ENCODE results near the gene ALPK3.

The ALPK3 gene

GRCh38 chr15:84847382-84847781 lies 30.2 kb downstream of the ALPK3 start:
- DNase-seq: no peak

DNA sequence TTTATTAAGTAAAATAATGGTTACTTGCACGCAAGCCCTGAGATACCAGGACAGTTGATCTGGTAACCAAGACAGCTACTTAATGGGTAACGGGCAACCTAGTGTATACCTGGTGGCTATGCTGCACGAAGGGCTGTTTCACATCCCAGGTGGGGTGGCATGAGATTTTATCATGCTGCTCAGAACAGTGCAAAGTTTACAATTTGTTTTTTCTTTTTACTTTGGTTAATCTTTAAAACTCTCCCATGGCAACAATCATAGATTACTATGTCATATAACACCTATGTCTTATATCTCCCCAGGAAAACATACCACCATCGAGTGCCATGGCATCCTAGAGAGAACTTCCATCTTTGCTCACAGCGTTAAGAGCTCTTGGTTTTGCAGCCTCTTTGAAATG lies 35.1 kb downstream of the ALPK3 start:
- no peak for DNase-seq

DNA sequence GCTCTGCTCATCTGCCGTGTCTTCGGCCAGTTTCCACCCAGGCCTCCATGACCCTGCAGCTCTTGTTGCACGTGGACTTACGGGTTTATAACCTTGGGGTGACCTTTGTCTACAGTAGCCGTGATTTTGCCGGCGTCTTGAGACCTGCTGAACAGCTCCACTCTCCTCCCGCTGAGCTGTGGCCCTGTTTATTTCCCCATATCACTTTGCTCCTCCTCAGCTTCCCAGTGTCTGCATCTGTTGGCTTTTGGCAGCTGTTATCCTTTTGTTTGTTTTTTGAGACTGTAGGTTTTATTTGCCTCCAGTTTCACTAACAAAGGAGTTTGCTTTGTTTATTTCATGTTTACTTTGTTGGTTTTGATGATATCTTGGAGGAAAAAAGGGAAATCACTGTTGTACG lies 38.0 kb downstream of the ALPK3 start:
- no peak for DNase-seq

DNA sequence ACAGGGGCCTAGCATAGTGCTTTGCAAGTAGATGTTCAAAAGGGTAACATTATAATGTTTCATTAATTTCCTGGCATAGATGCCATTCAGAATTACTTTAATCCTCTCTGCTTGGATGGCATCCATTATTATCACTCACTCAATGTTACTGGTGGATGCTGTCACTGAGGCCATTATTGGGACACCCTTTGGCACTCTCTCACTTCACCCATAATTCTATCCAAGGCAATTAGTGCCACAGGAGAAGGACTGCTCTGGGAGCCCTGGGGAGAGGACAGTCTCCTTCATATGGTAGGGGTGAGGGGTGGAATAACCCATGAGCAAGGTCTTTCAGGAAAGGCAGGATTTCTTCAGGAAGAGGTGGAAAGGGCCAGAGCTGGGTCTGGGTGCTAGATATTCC lies 38.6 kb downstream of the ALPK3 start:
- no peak for DNase-seq

DNA sequence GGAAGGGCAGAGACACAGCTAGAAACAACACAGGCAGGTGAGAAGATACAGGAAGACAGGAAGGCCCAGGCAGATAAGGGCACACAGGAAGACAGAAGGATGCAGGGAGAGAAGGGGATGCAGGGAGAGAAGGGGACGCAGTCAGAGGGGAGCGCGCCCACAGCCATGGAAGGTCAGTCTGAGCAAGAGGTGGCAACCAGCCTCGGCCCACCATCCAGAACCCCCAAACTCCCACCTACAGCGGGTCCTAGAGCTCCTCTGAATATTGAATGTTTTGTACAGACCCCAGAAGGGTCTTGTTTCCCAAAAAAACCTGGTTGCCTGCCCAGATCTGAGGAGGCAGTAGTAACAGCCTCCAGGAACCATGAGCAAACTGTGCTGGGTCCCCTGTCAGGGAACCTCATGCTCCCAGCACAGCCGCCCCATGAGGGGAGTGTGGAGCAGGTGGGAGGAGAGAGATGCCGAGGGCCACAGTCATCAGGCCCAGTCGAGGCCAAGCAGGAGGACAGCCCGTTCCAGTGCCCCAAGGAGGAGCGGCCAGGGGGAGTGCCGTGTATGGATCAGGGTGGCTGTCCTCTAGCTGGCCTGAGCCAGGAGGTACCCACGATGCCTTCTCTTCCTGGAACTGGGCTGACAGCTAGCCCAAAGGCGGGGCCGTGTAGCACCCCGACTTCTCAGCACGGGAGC lies 39.7 kb downstream of the ALPK3 start:
- DNase-seq: no peak

- DNase-seq: no peak
These were observed 40.4 kb downstream of the ALPK3 start for GRCh38 chr15:84857418-84858004.

GRCh38 chr15:84858231-84858630 lies 41.1 kb downstream of the ALPK3 start:
- DNase-seq: no peak

- DNase-seq: no peak
These were observed 42.0 kb downstream of the ALPK3 start for GRCh38 chr15:84859144-84859543.

GRCh38 chr15:84859651-84860050 lies 42.5 kb downstream of the ALPK3 start:
- DNase-seq: no peak

GRCh38 chr15:84861781-84862180 lies 44.6 kb downstream of the ALPK3 start:
- DNase-seq: no peak

- DNase-seq: no peak
These were observed 45.2 kb downstream of the ALPK3 start for GRCh38 chr15:84862214-84862975.

- no peak for DNase-seq
These were observed 46.6 kb downstream of the ALPK3 start for GRCh38 chr15:84863565-84864443.

- no peak for DNase-seq
These were observed 47.3 kb downstream of the ALPK3 start for GRCh38 chr15:84864444-84864795.

DNA sequence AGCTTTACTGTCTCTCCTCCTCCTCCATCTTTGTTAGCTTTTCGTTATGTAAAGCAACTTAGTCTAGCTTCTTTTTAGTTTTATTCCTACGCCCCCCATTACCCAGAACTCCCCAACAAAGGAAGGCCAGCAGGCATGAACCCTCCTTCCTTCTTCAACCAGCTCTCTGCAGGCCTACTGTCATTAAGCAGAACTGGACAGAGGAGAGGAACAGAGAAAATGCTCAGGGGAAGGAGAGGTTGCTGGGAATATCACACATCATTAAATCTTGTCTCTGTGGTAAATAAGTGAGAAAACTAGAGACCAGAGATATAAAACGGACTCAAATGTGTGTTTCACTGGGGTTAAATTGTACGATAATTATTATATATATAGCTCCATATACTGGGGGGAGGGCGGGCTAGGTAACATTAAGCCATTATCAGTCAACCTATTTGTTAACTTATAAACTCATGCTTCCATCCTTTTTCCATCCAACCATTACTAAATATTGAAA lies 48.0 kb downstream of the ALPK3 start:
- no peak for DNase-seq

DNA sequence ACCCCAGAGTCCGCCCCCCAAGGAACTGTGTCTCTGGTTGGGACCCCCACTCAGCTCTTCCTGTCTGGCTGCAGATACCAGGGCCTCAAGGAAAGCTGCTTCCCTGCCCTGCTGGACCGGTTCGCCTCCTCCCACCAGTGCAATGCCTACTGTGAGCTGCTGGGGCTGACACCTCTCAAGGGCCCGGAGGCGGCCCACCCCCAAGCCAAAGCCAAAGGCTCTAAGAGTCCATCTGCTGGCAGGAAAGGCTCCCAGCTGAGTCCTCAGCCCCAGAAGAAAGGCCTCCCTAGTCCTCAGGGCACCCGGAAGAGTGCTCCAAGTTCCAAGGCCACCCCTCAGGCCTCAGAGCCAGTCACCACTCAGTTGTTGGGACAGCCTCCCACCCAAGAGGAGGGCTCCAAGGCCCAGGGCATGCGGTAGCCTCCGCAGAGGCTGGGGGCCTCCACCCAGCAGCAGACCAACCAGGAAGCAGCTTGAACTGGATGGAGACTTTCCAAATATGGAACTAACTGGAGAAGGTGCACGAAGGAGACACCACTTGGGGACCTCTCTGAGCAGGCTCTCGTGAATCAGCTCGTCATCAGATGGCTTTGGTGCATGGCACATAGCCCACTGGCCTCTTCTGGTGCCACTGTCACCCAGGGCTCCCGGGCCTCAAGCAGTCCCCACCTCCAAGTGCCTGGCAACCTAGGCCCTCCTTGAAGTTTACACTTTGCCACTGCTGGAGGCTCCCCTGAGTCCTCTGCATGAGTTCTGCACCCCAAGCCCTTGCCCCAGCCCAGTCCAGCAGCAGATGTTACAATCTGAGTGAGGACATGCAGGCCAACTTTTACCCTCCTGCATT lies 51.1 kb downstream of the ALPK3 start:
- no peak for DNase-seq

GRCh38 chr15:84869510-84869909 lies 52.4 kb downstream of the ALPK3 start:
- no peak for DNase-seq

- DNase-seq: no peak
These were observed 54.4 kb downstream of the ALPK3 start for GRCh38 chr15:84871428-84871985.

- DNase-seq: no peak
These were observed 55.1 kb downstream of the ALPK3 start for GRCh38 chr15:84872009-84872910.

DNA sequence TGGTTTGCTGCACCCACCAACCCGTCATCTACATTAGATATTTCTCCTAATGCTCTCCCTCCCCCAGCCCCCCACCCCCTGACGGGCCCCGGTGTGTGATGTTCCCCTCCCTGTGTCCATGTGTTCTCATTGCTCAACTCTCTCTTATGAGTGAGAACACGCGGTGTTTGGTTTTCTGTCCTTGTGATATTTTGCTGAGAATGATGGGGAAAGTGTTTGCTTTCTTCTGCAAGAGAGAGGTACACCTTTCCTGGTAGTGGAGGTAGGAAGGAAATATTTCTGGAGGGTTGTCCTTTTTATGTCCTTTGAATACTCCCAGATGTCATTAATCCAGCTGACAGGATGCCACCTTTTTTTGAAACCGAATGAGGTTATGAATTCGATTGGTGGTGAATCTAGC lies 56.8 kb downstream of the ALPK3 start:
- DNase-seq: no peak

DNA sequence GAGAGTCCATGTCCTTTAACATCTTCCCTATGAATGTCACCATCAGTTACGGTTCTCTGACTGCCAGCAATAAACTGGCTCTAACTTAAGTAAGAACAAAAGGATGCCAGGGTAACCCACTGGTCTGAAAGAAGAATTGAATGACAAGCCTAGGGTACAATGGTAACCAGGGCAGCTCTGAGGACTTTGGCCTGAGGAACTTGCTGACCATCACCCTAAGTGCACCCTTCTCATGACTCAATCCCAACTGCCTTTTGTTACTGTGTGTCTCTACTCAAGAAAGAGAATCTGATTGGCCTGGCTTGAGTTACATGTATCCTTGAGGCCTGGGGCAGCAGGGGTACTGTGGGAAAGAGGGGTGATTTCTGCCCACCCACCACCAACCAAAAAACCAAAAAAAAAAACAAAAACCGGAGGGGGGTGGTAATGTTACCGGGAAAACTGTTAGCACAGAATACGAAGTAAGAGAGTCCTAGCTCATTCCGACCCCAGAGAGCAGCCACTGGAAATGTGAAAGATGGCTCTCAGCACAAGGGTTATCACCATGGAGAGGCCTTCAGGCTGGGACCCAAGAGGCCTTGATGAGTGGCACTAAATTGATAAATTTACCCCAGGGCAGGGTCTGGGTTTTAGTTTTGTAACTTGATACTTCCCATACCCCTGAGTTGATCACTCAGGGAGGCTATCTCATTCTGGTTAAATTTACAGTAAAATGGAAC lies 58.0 kb downstream of the ALPK3 start:
- no peak for DNase-seq

Data from cerebellar nuclear complex (tissue), 1 donor.